ENCODE measurements around the gene MLNR.

DNA sequence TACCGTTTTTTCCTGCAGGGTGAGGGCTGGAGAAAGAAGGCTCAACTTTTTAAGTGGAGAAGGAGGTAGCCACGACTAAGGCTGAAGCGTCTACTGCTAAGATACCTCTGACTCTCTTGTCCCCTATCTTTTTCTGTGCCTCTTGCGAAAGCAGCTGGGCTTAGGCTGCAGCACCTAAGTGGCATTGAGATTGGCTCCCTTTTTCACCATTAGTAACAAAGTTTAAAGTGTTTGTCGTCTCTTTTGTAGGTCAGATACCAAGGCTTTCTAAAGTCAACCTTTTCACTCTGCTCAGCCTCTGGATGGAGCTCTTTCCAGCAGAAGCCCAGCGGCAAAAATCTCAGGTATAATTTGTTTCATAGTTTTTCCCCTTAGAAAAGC is 28.5 kb downstream of the MLNR start:
- TF ChIP-seq, protein P1, sequence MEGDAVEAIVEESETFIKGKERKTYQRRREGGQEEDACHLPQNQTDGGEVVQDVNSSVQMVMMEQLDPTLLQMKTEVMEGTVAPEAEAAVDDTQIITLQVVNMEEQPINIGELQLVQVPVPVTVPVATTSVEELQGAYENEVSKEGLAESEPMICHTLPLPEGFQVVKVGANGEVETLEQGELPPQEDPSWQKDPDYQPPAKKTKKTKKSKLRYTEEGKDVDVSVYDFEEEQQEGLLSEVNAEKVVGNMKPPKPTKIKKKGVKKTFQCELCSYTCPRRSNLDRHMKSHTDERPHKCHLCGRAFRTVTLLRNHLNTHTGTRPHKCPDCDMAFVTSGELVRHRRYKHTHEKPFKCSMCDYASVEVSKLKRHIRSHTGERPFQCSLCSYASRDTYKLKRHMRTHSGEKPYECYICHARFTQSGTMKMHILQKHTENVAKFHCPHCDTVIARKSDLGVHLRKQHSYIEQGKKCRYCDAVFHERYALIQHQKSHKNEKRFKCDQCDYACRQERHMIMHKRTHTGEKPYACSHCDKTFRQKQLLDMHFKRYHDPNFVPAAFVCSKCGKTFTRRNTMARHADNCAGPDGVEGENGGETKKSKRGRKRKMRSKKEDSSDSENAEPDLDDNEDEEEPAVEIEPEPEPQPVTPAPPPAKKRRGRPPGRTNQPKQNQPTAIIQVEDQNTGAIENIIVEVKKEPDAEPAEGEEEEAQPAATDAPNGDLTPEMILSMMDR (conservative IDR thresholded peaks at IDR 0.05): no peak
- TF ChIP-seq EZH2 (IDR thresholded peaks at IDR 0.05; ENCODE audit: low read depth): no peak

Data from PC-9 (cell line).